ENCODE measurements around the gene CDH23. TPM values are rescaled to one million over a fixed set of nuclear protein-coding genes. Genes with fewer than 3 reads are reported as not detected.

CDH23 gene
- total and polyA plus RNA-seq, 9 of the 15 experiments (the other 6 are each of a cell fraction or from before 2014, with no cell fraction given) = 0.18 to 1.2 (median 0.47) TPM

DNA sequence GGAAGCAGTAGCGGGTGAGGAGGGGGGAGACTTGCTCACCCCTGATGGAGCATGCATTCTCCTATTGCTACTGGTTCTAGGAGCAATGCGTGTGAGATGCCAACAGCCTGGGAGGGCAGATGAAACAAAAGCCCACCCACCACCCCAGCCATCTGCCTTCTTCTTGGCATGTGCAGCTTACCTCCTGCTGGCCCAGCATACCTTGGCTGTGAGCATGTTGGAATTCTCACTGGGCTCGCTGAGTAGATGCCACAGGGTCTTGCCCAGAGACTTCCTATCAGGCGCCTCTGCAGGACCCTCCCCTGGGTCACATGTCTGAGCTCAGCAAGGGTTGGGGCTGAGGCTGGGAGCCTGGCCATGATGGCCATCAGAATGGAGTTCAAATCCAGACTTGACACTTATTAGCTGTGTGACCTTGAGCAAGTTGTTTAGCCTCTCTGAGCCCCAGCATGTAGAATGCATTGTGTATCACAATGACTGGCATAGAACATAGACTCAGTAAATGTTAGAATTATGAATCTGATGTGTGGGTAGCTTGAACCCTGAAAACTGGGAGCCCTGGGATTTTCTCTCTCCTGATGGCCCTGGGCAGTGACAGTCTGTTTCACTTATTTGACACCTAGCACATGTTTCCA is 38.2 kb downstream of the CDH23 start:
- H3K27me3 ChIP-seq (ENCODE audit: control insufficient read depth in 2 of 2, insufficient read depth in 2 of 2, low read length in 2 of 2) = peaks cover 31 to 76% of the 10 kb centered on the region in 2 experiments
- ATAC-seq (no peak), DNase-seq (ENCODE audit: extremely low read depth in 1 of 4, low spot score in 3 of 4) (no peak), FAIRE-seq (no peak)
- no peak overlapping the region for H2AFZ ChIP-seq (ENCODE audit: low read depth, low read length)
- H3K4me3 ChIP-seq = no peak overlapping the region
- H3K9ac ChIP-seq (ENCODE audit: insufficient read depth in 1 of 2, low read depth in 2 of 2, low read length in 2 of 2) = no peak overlapping the region
- WGBS (ENCODE audit: insufficient coverage, low coverage, missing lambda C conversion rate) = 0% methylated on average over 4 of the region's 4 CpGs
- no TSS peak for BruUV-seq (replicated peaks)
- no peaks in the 10 kb centered on the region for H3K4me1 ChIP-seq (replicated peaks in 1 of 2; ENCODE audit: control insufficient read depth in 2 of 2, insufficient read depth in 2 of 2, low read length in 2 of 2)
- H3K4me2 ChIP-seq (ENCODE audit: insufficient read depth, low read length) = no peak overlapping the region
- no peaks in the 10 kb centered on the region for H3K79me2 ChIP-seq (ENCODE audit: control insufficient read depth, insufficient read depth, low read length)
- H3K9me3 ChIP-seq (replicated peaks; ENCODE audit: control insufficient read depth, insufficient read depth, low read depth, low read length) = no peaks in the 10 kb centered on the region
- intact Hi-C loops (cut with micrococcal nuclease) (no loop called here), in situ Hi-C loops (cut with MboI) (no loop called here)
- H3K9me1 ChIP-seq (ENCODE audit: control insufficient read depth, insufficient read depth, low read length) = no peaks in the 10 kb centered on the region
- peaks cover 4% of the 10 kb centered on the region; the same call in 1 of the 2 replicates for H4K20me1 ChIP-seq (replicated peaks; ENCODE audit: control insufficient read depth, insufficient read depth, low read length)
- no peaks in the 10 kb centered on the region for H3K36me3 ChIP-seq (ENCODE audit: control insufficient read depth, insufficient read depth, low read length)
- CTCF ChIA-PET (ENCODE audit: low intra/inter-chr PET ratio) = no interaction called here
- H3K27ac ChIP-seq (ENCODE audit: extremely low read depth, low read depth, low read length) = no peak overlapping the region
- TF ChIP-seq, protein P1, sequence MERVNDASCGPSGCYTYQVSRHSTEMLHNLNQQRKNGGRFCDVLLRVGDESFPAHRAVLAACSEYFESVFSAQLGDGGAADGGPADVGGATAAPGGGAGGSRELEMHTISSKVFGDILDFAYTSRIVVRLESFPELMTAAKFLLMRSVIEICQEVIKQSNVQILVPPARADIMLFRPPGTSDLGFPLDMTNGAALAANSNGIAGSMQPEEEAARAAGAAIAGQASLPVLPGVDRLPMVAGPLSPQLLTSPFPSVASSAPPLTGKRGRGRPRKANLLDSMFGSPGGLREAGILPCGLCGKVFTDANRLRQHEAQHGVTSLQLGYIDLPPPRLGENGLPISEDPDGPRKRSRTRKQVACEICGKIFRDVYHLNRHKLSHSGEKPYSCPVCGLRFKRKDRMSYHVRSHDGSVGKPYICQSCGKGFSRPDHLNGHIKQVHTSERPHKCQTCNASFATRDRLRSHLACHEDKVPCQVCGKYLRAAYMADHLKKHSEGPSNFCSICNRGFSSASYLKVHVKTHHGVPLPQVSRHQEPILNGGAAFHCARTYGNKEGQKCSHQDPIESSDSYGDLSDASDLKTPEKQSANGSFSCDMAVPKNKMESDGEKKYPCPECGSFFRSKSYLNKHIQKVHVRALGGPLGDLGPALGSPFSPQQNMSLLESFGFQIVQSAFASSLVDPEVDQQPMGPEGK (CRISPR knock-in tag; IDR thresholded peaks at IDR 0.05; ENCODE audit: borderline replicate concordance) = no peak
- TF ChIP-seq RBM17 (IDR thresholded peaks at IDR 0.05; ENCODE audit: borderline replicate concordance, low read depth, low read length) (no peak), CBFA2T2 (conservative IDR thresholded peaks at IDR 0.05) (no peak), BRF2 (IDR thresholded peaks at IDR 0.05; ENCODE audit: borderline replicate concordance, insufficient read depth, insufficient read length) (no peak), RBM25 (IDR thresholded peaks at IDR 0.05; ENCODE audit: low read depth, low read length, severe bottlenecking) (peak; percentile 48), BCOR (IDR thresholded peaks at IDR 0.05) (peak; percentile 56; the same call in 1 of the 2 replicates), KHSRP (IDR thresholded peaks at IDR 0.05) (no peak), ZFP36 (IDR thresholded peaks at IDR 0.05; ENCODE audit: low read depth, low read length, partially characterized antibody) (peak; percentile 55)
- POLR2A ChIA-PET = no interaction called here
